A673 (cell line): ENCODE data around the gene KIAA0825. TPM values are rescaled to one million over a fixed set of nuclear protein-coding genes. Genes with fewer than 3 reads are reported as not detected.

ENCODE experiments used
- BruUV-seq: library from RNA; stranded (reverse); fragments of 400-500 nt; replicated peaks from 2 replicates; lab custom pipeline; 2021; lab: Mats Ljungman, UMichigan
- CTCF ChIA-PET: fragments of 300-600 bp; sonication (Branson Sonifier 250); formaldehyde crosslinking; loops from one replicate; lab custom pipeline; 2022; ENCODE audit warnings: antibody characterized with exemption; lab: Charles Lee
- POLR2A ChIA-PET: fragments of 300-600 bp; sonication (Branson Sonifier 250); formaldehyde crosslinking; loops from one replicate; lab custom pipeline; 2022; ENCODE audit warnings: antibody characterized with exemption; ENCODE audit not compliant: low non-redundant PET; lab: Charles Lee
- DNase-seq: peaks from one replicate; pipeline ENCODE4 v3.0.0-alpha.2; 2015; ENCODE audit warnings: low spot score
- H3K27ac ChIP-seq: fragments of 200-600 bp; sonication (generic); 2 replicates; pipeline ENCODE4 v1.5.1; 2016; ENCODE audit warnings: mixed run types, low read depth, mild to moderate bottlenecking, mixed read lengths, antibody characterized with exemption, low read length; ENCODE audit not compliant: poor library complexity, severe bottlenecking
- H3K27me3 ChIP-seq: fragments of 200-600 bp; sonication (generic); replicated peaks from 2 replicates; pipeline ENCODE4 v1.6.1; 2017; ENCODE audit warnings: mixed run types, low read depth, mild to moderate bottlenecking, mixed read lengths, antibody characterized with exemption, low read length; ENCODE audit not compliant: insufficient read depth, poor library complexity
- H3K36me3 ChIP-seq: fragments of 200-600 bp; sonication (generic); 2 replicates; pipeline ENCODE4 v1.6.1; 2016; ENCODE audit warnings: mixed run types, mild to moderate bottlenecking, mixed read lengths, antibody characterized with exemption, low read length; ENCODE audit not compliant: insufficient read depth, poor library complexity, severe bottlenecking
- H3K4me1 ChIP-seq: fragments of 200-600 bp; sonication (generic); 2 replicates; pipeline ENCODE4 v1.6.1; 2017; ENCODE audit warnings: mixed run types, mild to moderate bottlenecking, mixed read lengths, antibody characterized with exemption, low read length; ENCODE audit not compliant: insufficient read depth, poor library complexity, severe bottlenecking
- H3K4me3 ChIP-seq: fragments of 200-600 bp; sonication (generic); 2 replicates; pipeline ENCODE4 v1.5.1; 2016; ENCODE audit warnings: low read depth, mixed run types, mild to moderate bottlenecking, mixed read lengths, low read length; ENCODE audit not compliant: poor library complexity, severe bottlenecking
- H3K9me3 ChIP-seq: fragments of 200-600 bp; sonication (generic); 2 replicates; pipeline ENCODE4 v1.6.1; 2016; ENCODE audit warnings: mixed run types, low read depth, mild to moderate bottlenecking, mixed read lengths, antibody characterized with exemption, low read length; ENCODE audit not compliant: poor library complexity, severe bottlenecking
- EZH2 ChIP-seq: fragments of 200-600 bp; sonication (generic); IDR thresholded peaks from 2 replicates; pipeline ENCODE4 v1.6.1; 2017; ENCODE audit warnings: borderline replicate concordance, low read depth, mild to moderate bottlenecking, mixed read lengths, antibody characterized with exemption, low read length; ENCODE audit not compliant: poor library complexity, severe bottlenecking
- intact Hi-C: fragments of 100-400 bp; cut with micrococcal nuclease; formaldehyde crosslinking; loops from one replicate; pipeline ENCODE4 v1.10.0; 2022; ENCODE audit not compliant: unreplicated experiment
- total RNA-seq: library from RNA; stranded (reverse); gene quantifications from 2 replicates; pipeline ENCODE4 v1.2.3, GENCODE V29; 2021
- TF ChIP-seq, protein P1 (sequence below): fragments of 300-800, 200-600 bp; sonication (generic); conservative IDR thresholded peaks from 2 replicates; pipeline ENCODE4 v1.5.1; 2017; ENCODE audit warnings: low read depth, mild to moderate bottlenecking, antibody characterized with exemption, low read length, moderate library complexity, mixed read lengths

KIAA0825 gene
- total RNA-seq, 1 experiment from 2014 or later, result 1.2 TPM

DNA sequence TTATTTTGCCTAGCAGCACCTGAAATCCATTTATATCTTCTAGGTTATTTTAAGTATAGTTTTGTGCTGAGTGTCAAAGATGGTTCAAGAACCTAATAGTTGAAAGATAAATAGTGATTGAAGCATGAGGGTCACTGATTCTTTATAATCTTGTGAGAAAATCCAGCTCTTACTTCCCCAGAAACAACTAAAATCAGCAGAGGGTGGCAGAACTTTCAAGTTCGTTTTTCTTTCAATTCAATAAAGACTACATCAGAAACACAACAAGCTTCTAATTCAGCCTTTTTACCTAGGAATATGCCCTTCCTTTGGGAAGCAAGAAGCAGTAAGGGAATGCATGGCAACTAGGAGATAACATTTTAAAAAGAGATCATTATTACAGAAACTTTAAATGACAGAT lies 202.6 kb downstream of the KIAA0825 start:
- DNase-seq, result no peak
- Histone ChIP-seq H3K9me3 (no peaks in the 10 kb centered on the region), H3K36me3 (no peaks in the 10 kb centered on the region), H3K4me3 (no peak overlapping the region), H3K4me1 (no peaks in the 10 kb centered on the region), H3K27ac (no peak overlapping the region), H3K27me3 (no peaks in the 10 kb centered on the region)
- no TSS peak for BruUV-seq
- CTCF ChIA-PET, result no interaction called here
- POLR2A ChIA-PET, result no interaction called here
- TF ChIP-seq EZH2, result no peak
- TF ChIP-seq, protein P1, sequence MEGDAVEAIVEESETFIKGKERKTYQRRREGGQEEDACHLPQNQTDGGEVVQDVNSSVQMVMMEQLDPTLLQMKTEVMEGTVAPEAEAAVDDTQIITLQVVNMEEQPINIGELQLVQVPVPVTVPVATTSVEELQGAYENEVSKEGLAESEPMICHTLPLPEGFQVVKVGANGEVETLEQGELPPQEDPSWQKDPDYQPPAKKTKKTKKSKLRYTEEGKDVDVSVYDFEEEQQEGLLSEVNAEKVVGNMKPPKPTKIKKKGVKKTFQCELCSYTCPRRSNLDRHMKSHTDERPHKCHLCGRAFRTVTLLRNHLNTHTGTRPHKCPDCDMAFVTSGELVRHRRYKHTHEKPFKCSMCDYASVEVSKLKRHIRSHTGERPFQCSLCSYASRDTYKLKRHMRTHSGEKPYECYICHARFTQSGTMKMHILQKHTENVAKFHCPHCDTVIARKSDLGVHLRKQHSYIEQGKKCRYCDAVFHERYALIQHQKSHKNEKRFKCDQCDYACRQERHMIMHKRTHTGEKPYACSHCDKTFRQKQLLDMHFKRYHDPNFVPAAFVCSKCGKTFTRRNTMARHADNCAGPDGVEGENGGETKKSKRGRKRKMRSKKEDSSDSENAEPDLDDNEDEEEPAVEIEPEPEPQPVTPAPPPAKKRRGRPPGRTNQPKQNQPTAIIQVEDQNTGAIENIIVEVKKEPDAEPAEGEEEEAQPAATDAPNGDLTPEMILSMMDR, result no peak
- intact Hi-C loops, result no loop called here

DNA sequence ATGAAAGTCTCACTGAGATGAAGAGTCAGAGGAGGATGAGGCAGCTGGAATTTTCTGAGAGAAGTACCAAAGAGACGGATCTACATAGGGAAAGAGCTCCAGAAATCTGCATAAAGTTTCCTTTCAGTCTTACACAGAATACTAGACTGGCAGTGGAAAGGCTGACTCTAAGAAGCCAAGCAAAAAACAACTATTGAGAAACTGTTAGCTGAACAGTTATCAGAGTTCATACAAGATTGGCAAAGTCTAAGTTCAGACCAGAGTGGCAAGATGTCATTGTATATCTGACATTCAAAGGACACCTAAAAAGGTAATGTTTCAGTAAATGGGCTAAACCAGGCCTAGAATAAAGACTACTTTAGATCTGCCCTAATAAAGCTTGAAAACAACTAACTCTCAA lies 209.0 kb downstream of the KIAA0825 start:
- Histone ChIP-seq H3K4me3 (no peak overlapping the region), H3K36me3 (no peaks in the 10 kb centered on the region), H3K27ac (no peak overlapping the region), H3K27me3 (no peaks in the 10 kb centered on the region), H3K4me1 (no peaks in the 10 kb centered on the region), H3K9me3 (no peaks in the 10 kb centered on the region)
- ChIA-PET CTCF (no interaction called here), POLR2A (no interaction called here)
- BruUV-seq, result no TSS peak
- TF ChIP-seq EZH2, result no peak
- TF ChIP-seq, protein P1, result no peak
- DNase-seq, result no peak
- intact Hi-C loops, result no loop called here

DNA sequence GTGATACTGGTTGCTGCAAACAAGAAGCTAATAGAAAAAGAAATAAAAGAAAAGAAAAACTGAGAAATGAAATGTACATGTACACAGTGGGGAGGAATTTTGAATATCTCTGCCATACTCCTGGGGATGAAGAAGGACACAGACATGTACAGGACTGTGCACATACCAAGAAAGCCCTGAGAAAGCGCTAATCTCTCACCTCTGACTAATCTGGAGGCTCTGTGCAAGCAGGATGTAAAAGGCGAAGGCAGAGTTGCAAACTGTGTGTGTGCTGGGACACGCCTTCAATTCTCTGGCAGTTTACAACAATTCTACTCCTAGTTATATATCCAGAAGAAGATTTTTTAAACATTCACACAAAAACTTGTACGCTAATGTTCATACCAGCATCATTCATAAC lies 211.4 kb downstream of the KIAA0825 start:
- no peak for DNase-seq
- Histone ChIP-seq H3K4me1 (no peaks in the 10 kb centered on the region), H3K9me3 (no peaks in the 10 kb centered on the region), H3K36me3 (no peaks in the 10 kb centered on the region), H3K4me3 (no peak overlapping the region), H3K27me3 (no peaks in the 10 kb centered on the region), H3K27ac (no peak overlapping the region)
- no TSS peak for BruUV-seq
- CTCF ChIA-PET, result no interaction called here
- TF ChIP-seq, protein P1, result no peak
- TF ChIP-seq EZH2, result no peak
- intact Hi-C loops, result no loop called here
- POLR2A ChIA-PET, result no interaction called here
